CD4-positive, alpha-beta T cell treated with Interleukin-1 beta for 1 hour (primary cell): ENCODE results near the gene SLC40A1.
A peak's percentile ranks its signal among the peaks of the same experiment; 100 is the strongest.

Source experiments
- DNase-seq, 2 donors: peaks; one replicate each; pipeline ENCODE4 v3.0.0-alpha.2; 2020 to 2022

Gene SLC40A1

GRCh38 chr2:189595417-189595816 lies 14.8 kb upstream of the SLC40A1 start:
- no peak for DNase-seq

GRCh38 chr2:189594305-189594704 lies 13.7 kb upstream of the SLC40A1 start:
- no peak for DNase-seq

DNA sequence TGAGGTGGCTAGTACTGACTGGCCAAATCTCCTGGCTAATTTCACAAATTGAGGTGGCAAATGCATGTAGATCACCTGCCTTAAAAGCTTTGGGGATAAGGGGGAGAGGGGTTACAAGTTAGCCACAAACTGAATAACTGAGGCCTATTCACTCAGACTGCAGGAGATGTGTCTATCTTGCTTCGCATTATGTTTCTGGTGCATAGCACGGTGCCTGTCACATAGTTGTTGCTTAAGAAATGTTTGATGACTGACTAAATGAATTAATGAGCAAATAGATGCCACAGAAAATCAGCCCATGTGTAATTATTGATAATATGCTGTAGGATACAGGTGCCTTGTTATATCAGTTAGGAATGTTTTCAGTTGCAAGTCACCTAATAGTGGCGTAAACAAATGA lies 12.5 kb upstream of the SLC40A1 start:
- no peak for DNase-seq

GRCh38 chr2:189592353-189592984 lies 11.9 kb upstream of the SLC40A1 start:
- no peak for DNase-seq

GRCh38 chr2:189587780-189588179 lies 7.2 kb upstream of the SLC40A1 start:
- no peak for DNase-seq

DNA sequence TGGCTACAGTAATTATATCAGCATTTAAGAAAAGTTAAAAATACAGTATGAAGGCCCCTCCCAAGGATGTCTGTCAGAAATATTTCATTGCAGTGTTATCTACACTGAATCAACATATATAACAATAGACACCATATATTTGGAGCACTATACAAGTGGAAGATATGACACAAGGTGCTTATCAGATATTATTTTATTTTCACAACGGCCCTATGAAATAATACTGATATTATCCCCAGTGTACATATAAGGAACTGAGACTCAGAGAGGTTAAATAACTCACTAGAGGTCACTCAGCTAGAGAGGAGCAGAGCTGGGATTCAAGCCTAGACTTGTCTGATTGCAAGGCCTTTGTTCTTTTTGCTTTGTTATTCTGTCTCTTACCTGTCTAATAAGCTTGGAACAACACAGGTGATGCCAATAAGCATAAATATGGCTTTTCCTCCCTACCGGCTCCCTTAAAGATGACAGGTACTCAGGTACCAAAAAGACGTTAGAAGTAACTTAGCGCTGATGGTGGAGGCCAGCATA lies 4.7 kb upstream of the SLC40A1 start:
- no peak for DNase-seq

GRCh38 chr2:189584686-189585085 lies 4.1 kb upstream of the SLC40A1 start:
- DNase-seq, result no peak

GRCh38 chr2:189583227-189584198 lies 2.9 kb upstream of the SLC40A1 start:
- DNase-seq, result no peak

DNA sequence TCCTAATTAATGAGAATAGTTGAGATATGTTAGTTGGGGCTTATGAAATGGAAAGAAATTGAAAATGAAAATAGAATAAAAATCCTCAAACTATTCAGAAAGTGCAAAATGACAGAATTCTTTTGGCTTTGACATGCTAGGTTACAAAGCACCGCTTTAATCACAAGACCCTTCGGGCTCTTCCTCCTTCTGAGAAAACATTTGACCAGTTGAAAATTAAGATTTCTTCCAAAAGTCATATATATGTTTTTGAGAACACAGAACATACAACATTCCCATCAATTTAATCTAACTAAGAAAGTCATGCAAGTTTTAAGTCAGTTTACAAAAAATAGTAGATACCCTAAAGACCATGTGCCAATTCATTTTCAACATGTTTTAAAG lies 2.2 kb upstream of the SLC40A1 start:
- no peak for DNase-seq

- no peak for DNase-seq
These were observed 1.7 kb upstream of the SLC40A1 start for GRCh38 chr2:189582140-189582808.

- no peak for DNase-seq
These were observed 961 bp upstream of the SLC40A1 start for GRCh38 chr2:189581354-189582139.

DNA sequence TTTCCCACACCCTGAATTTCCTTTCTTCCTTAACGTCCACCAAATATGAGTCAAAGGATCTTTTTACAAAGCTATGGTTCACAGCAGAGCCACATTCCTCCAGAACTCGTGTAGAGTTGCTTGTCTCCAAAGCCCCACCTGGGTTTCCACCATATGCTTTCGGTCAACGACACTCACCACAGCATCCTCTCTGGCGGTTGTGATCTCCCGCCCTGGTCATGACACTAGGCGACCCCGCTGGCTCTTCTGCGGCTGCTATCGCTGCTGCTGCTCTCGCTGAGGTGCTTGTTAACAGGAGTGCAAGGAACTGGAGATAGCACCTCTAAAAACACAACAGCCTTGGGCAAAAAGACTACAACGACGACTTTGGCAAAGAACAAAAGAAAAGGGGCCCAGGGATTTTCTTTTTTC lies 340 bp downstream of the SLC40A1 start:
- DNase-seq, result peak; percentile 16 to 28

DNA sequence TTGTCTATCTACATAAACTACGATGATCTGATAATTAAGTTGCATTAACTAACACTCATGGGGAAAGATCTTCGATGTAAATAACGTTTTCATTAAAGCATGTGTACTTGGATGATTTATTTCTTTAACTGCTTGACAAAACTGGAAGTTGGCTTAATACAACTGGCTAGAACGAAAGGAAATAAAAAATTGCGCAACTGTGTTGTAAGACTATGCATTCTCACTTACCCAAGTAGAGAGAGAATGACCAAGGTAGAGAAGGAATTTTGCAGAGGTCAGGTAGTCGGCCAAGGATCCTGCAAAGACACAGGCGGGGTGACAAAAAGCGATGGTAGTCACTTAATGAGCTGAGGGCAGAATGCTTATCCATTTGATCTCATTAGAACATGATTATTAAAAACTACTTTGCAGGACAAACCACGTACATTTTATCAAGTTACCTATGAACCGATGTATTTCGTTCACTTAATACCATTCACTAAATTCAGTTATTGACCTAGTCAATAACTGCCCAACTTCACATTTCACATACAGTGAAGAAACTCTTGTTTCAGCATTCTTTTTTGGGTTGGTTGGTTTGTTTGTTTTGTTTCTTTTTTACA lies 900 bp downstream of the SLC40A1 start:
- no peak for DNase-seq

DNA sequence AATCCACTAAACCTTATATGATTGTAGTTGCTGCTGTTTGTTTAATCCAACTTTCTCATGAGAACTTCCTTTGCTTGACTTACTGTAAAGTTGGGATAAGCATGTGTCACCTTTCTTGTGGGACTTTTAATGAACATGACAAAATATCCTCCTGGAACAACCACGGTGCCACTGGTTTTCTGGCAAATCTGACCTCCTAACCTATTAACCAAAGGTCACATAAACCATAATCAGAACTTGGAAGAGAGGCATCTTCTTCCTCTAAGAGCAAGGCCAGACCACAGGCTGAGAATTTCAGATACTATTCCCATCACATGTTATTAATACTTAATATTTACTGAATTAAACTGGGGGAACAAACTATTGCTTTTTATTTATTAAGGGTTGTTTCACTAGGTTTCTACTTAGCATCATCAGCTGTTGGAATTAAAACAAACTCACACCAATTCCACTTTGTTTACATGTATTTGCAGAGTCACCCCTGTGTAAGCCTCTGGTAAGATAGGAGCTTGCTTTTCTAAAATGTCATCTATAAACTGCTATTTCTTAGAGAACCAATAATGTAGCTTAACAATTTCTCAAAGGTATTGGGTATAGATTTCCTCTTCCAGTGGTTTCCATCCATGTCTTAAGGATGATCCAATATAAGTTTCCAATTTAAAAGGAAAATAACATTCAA lies 2.2 kb downstream of the SLC40A1 start:
- no peak for DNase-seq

GRCh38 chr2:189577121-189577520 lies 3.5 kb downstream of the SLC40A1 start:
- no peak for DNase-seq

DNA sequence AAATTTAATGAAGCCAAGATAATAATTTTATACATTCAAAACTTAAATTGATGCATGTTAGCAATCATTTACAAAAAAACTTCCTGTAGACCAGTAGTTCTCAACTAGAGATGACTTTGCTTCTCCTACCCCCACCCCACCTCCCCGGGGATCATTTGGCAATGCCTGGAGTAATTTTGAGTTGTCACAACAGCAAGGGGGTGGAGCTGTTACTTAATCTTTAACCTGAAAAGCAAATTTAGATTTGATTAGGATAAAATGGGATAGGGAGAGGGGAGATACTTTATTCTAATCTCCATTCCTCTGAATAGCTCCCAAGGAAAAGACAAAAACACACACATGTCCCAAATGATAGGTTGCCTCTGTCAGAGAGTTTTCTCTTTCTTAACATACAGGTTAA lies 4.2 kb downstream of the SLC40A1 start:
- no peak for DNase-seq

- DNase-seq, result no peak
These were observed 5.7 kb downstream of the SLC40A1 start for GRCh38 chr2:189574793-189575475.

GRCh38 chr2:189570570-189571031 lies 10.0 kb downstream of the SLC40A1 start:
- DNase-seq, result no peak

GRCh38 chr2:189569295-189569910 lies 11.2 kb downstream of the SLC40A1 start:
- DNase-seq, result no peak

- no peak for DNase-seq
These were observed 14.5 kb downstream of the SLC40A1 start for GRCh38 chr2:189566046-189566445.
